Thyroid gland (tissue), 4 donors: ENCODE data around the gene TTC34.

Experiments used
- POLR2A ChIP-seq, 2 donors: fragments of 450-650 bp; IDR thresholded peaks; one replicate each; pipeline ENCODE4 v1.6.1; 2017; ENCODE audit warnings: antibody characterized with exemption in 2 of 2, mild to moderate bottlenecking in 2 of 2, moderate library complexity in 1 of 2
- TF ChIP-seq, protein P1 (sequence below), 6 experiments: fragments of 200-600 bp in 3 of 6; fragments of 450-650 bp in 3 of 6; sonication (generic) in 3 of 6; IDR thresholded peaks; one replicate each; pipeline ENCODE4 v1.5.1; 2016 to 2019; ENCODE audit warnings: antibody characterized with exemption in 6 of 6, mild to moderate bottlenecking in 2 of 6, inconsistent platforms in 1 of 6, moderate library complexity in 1 of 6

DNA sequence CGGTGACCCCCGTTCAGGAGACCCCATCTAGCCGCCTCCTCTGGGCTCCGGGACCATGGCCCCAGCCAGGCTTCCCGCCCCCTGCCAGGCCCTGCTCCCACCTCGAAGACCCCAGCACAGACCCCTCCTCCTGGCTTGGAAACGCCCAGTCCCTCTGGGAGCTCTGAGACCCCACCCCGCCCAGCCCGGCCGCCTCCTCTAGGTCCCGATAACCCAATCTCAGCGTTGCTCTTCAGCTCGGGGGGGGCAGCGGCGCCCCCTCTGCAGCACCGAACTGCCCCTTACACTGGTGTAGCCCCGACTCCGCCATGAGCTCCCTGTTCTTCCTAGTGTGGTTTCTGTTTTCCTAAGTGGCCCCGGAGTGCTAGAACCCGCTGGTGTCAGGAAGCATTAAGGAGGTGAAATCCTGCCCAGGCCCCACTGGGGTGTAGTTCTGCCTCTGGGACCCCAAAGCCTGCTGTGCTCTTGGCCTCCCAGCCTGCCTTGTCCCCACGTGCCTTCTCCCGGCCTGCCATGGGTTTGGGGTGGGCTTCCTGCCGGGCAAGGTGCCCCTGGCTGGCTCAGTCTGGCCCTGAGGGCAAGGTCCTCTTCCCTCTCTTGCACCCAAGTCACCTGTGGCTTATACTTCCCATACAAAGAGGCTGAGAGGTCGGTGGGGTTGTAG, 157.9 kb downstream of the TTC34 start:
- no peak for TF ChIP-seq POLR2A (IDR thresholded peaks at IDR 0.05)
- TF ChIP-seq, protein P1, sequence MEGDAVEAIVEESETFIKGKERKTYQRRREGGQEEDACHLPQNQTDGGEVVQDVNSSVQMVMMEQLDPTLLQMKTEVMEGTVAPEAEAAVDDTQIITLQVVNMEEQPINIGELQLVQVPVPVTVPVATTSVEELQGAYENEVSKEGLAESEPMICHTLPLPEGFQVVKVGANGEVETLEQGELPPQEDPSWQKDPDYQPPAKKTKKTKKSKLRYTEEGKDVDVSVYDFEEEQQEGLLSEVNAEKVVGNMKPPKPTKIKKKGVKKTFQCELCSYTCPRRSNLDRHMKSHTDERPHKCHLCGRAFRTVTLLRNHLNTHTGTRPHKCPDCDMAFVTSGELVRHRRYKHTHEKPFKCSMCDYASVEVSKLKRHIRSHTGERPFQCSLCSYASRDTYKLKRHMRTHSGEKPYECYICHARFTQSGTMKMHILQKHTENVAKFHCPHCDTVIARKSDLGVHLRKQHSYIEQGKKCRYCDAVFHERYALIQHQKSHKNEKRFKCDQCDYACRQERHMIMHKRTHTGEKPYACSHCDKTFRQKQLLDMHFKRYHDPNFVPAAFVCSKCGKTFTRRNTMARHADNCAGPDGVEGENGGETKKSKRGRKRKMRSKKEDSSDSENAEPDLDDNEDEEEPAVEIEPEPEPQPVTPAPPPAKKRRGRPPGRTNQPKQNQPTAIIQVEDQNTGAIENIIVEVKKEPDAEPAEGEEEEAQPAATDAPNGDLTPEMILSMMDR (IDR thresholded peaks at IDR 0.05) = no peak
